GM18508 (cell line): ENCODE data around the gene CHRM3.
"Not testable (repeated sequence)": the region's sequence is repeated elsewhere in the genome, so short reads cannot be mapped to it uniquely, and the experiment has no call there.

Experiments
- ATAC-seq: cut with Tn5 transposase; IDR thresholded peaks from one replicate; pipeline ENCODE4 v1.9.1; 2021; ENCODE audit warnings: moderate number of reproducible peaks; ENCODE audit not compliant: insufficient read depth, unreplicated experiment

Gene CHRM3

GRCh38 chr1:239386453-239387303 is at the start of gene CHRM3:
Gene CHRM3, plus strand, starts transcription at chr1:239386568. Its CDS starts 520,884 bp downstream, at chr1:239907452.
- no peak for ATAC-seq

GRCh38 chr1:239337799-239338430 is 48.5 kb upstream of the CHRM3 start:
- ATAC-seq: no peak

GRCh38 chr1:239347776-239348175 is 38.6 kb upstream of the CHRM3 start:
- ATAC-seq: no peak

DNA sequence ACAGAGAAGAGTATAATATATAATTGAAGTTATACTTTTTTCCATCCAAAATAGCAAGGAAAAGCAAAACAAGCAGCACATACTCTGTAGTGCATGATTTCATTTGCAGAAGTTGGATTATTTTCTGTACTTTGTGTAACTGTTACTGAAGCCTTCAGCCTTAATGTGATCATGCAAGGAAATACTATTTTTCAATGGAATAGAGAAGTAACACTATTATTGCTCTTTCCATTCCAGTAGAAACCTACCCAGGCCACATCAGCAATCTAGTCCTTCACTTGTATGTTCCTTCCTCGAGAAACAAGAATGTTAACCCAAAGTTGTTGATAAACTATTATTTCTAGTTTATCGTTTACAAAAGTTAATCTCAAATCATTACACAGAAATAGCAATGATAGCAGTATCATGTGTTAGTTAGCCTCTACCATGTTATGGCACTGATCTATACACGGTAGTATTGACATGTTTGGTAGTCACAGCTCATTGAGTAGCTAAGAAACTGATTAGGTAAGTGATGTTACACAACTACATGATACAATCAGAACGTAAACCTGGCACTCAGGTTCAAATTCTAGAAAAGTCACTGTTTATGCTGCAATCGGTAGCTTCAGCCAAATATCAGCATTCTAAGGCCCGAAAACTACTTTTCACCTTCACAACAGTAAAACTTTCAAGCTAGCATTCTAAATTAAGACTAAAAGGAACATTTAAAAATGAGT is 37.6 kb upstream of the CHRM3 start:
- no peak for ATAC-seq

- ATAC-seq: no peak
These were observed 36.7 kb upstream of the CHRM3 start for GRCh38 chr1:239349699-239350098.

DNA sequence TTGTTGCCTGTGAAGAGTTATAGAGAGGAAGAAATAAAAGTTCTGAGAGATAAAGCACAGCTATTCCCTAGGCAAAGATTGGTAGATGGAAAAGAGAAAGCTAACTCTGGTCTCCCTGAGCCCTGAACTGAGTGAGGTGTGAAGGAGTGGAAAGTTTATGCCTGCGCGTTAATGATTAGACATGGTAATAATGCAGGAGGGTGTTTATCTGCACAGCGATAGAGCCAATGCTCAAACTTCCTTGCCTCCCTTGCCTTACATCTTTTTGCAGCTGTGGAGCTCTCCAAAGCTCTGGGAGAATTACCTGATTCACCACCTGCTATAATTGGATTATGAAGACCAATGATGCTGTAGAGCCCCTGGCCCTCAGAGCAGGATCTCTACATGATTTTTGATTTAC is 32.8 kb upstream of the CHRM3 start:
- no peak for ATAC-seq

- no peak for ATAC-seq
These were observed 32.1 kb upstream of the CHRM3 start for GRCh38 chr1:239354231-239354630.

- no peak for ATAC-seq
These were observed 28.5 kb upstream of the CHRM3 start for GRCh38 chr1:239357867-239358266.

- no peak for ATAC-seq
These were observed 25.0 kb upstream of the CHRM3 start for GRCh38 chr1:239361403-239361802.

DNA sequence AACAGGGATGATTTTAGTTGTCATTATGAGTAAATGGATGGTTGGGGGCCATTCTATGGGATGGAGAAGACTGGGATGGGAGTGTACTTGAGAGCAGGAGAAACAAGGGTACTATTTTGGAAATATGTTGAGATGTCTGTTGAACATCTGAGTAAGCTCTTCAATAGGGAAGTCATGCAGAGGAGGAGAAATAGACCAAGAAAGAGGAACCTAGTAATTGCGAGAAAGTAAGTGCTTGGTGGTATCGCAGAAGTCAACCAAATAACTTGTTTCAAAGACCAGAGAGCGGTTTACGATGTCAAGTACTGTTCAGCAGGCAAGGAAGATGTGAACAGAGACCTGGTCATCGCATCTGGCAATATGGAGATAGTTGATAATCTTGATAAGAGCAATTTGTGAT is 22.4 kb upstream of the CHRM3 start:
- ATAC-seq: no peak

DNA sequence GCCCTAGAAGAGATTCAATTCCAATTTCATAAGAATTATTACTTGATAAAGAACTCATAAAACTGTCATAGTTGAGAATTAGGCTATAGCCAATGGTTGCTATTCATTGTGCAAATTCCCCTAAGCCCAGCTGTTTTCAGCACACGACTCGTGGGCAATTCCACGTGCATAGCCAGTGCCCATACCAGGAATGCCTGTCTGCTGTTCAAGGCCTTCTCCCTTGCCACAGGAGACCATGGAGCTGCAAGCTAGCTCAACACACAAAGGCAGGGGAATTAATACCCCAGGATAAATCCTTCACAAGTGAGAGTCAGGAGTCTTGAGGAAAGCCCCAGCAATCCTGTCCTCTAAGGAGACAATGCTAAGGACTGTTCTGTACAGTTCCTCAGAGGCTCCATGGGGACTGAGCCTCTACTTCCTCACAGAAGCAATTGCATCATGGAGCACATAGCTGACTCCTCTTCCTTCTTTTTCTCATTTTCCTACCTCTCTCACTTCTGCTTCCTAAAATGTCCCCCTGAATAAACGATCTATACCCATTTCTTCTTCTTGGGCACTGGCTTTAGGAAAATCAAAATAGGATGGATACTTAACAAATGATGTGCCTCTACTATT is 19.1 kb upstream of the CHRM3 start:
- ATAC-seq: no peak

DNA sequence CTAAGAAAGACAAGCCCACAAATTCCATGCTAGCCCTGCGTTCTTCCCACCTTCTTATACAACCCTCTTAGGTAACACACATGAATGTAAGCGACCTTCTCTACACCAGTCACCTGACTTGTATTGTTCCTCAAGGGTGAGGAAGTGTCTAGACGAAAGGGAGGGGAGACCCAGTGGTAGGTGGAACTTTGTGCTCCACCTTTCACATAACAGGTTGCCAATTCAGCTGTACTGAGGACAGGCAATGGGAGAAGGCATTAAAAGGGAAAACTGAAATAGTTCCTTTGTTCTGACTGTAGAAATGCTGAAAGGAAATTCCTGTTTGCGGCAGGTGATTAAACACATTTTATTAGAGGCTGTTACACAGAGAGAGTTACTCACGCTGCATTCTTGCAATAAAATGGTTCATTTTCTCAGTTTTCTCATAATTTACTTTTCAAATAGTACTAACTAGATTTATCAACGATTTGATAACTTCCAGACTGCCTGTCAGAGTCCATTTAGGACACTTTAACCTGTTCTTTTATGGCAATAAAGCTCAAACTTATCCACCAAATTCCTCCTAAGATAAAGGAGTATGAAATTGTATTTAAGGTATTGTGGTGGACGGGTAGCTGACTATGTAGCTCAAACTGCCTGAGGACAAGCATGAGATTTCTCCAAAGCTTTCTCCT is 17.8 kb upstream of the CHRM3 start:
- no peak for ATAC-seq

DNA sequence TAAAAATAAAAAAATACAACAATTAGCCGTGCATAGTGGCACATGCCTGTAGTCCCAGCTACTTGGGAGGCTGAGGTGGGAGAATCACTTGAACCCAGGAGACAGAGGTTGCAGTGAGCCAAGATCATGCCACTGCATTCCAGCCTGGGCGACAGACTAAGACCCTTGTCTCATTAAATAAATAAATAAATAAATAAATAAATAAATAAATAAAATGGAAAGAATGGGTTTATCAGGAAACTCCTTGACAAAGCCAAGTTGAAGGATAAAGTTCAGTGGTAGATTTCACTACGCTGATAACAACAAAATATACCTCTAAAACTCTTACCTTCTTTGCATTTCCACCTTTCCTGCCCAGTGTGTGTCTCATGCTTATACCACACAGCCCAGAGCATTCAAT is 15.5 kb upstream of the CHRM3 start:
- not testable (repeated sequence) for ATAC-seq

DNA sequence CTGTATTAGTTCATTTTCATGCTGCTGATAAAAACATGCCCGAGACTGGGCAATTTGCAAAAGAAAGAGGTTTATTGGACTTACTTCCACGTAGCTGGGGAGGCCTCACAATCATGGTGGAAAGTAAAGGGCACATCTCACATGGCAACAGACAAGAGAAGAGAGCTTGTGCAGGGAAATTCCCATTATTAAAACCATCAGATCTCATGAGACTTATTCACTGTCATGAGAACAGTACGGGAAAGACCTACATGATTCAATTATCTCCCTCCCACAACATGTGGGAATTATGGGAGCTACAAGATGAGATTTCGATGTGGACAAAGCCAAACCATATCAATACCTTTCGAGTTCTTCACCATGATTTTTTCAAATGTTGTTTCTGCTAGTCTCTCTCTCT is 3.7 kb upstream of the CHRM3 start:
- no peak for ATAC-seq

DNA sequence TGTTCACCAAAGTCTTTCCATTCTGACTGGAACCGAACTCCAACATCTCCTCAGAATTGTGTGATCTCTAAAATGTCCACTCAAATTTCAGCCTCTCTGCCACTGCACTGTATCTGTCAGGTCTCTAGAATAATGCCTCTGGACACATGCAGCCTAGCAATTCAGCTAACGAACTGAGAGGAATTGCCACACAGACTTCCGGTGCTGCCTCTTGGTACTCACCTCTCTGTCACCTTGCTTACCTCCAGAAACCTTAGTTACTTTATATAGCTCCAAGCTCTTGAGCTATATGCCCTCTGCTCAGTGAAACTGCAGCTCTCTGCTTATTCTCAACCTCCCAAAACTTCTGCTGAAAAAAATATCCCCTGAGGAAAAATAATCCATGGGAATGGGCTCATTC is 2.7 kb upstream of the CHRM3 start:
- no peak for ATAC-seq

- ATAC-seq: no peak
These were observed 1.2 kb downstream of the CHRM3 start for GRCh38 chr1:239387304-239388158.

- no peak for ATAC-seq
These were observed 1.8 kb downstream of the CHRM3 start for GRCh38 chr1:239388159-239388485.

DNA sequence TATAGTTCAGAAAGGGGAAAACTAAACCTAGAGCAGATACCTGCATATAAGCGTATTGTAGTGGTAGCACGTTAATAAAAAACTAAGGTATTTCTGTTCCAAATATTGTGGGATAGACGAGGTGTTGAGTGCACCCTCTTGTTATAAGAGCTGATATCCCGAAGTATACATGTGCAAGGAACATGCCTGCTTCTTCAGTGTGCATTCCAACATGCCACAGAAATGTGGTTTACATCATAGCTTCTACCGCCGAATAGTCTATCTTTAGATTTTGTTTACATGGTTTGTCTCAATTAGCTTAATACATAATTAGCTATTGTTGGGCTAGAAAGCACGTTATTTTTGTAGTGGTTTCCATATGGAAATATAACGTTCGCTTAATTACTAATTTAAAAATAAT is 2.2 kb downstream of the CHRM3 start:
- no peak for ATAC-seq

DNA sequence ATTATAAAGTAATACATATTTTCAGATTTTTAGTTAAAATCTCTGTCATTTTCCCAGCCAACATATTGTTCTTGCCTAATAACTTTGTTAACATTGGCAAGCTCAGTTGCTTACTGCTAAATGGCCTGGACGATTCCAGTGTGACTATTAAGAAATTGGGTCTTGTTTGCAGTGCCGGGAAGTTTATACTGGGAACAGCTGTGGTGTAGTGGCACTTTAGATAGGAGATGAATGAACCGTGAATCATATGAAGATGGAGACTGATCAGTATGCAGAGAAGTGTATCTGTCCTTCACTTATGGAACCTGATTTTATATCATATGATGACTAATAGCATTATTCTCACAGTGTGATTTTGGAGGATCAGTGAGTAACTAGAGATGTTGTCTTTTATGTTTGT is 3.3 kb downstream of the CHRM3 start:
- no peak for ATAC-seq

GRCh38 chr1:239392271-239392670 is 5.9 kb downstream of the CHRM3 start:
- ATAC-seq: no peak
